Keratinocyte (primary cell): ENCODE measurements around the gene PADI1. TPM values are rescaled to one million over a fixed set of nuclear protein-coding genes. Genes with fewer than 3 reads are reported as not detected.

Experiments
- DNase-seq: peaks from one replicate; pipeline ENCODE4 v3.0.0-alpha.2; 2011; ENCODE audit warnings: low read depth, missing footprints, low spot score
- FAIRE-seq: peaks from 2 replicates; lab custom pipeline; 2011; peaks lifted over from hg19 to GRCh38; lab: Jason Lieb, UNC
- H2AFZ ChIP-seq: 2 replicates; pipeline ENCODE4 v1.6.0; 2012; ENCODE audit warnings: low read length, control low read depth, inconsistent platforms; ENCODE audit not compliant: control insufficient read depth
- H3K27ac ChIP-seq: 2 replicates; pipeline ENCODE4 v1.5.1; 2011; ENCODE audit warnings: low read length; ENCODE audit not compliant: control insufficient read depth, insufficient read depth
- H3K27me3 ChIP-seq: 3 replicates; pipeline ENCODE4 v1.6.0; 2011; ENCODE audit warnings: low read length; ENCODE audit not compliant: control insufficient read depth, insufficient read depth; ENCODE audit errors: extremely low read depth
- H3K36me3 ChIP-seq, 2 experiments: 2 replicates in 1 of 2; 3 replicates in 1 of 2; pipeline ENCODE4 v1.5.1; 2011; ENCODE audit warnings: low read length in 2 of 2, mild to moderate bottlenecking in 1 of 2; ENCODE audit not compliant: control insufficient read depth in 2 of 2, insufficient read depth in 2 of 2; ENCODE audit errors: extremely low read depth in 1 of 2
- H3K4me1 ChIP-seq: 3 replicates; pipeline ENCODE4 v1.5.1; 2011; ENCODE audit warnings: low read length; ENCODE audit not compliant: control insufficient read depth, insufficient read depth; ENCODE audit errors: extremely low read depth
- H3K4me2 ChIP-seq: 3 replicates; pipeline ENCODE4 v1.6.0; 2011; ENCODE audit warnings: low read depth, low read length; ENCODE audit not compliant: control insufficient read depth, insufficient read depth; ENCODE audit errors: extremely low read depth
- H3K4me3 ChIP-seq, 3 experiments: fragments of 200-600 bp in 1 of 3; sonication (generic) in 1 of 3; 2 replicates in 2 of 3; 3 replicates in 1 of 3; pipeline ENCODE4 v1.5.1; 2011 to 2016; ENCODE audit warnings: low read length in 3 of 3, mild to moderate bottlenecking in 3 of 3, control low read depth in 2 of 3, inconsistent platforms in 1 of 3, low read depth in 1 of 3, mixed read lengths in 1 of 3, mixed run types in 1 of 3, moderate library complexity in 1 of 3; ENCODE audit not compliant: control insufficient read depth in 2 of 3, insufficient read depth in 2 of 3; ENCODE audit errors: extremely low read depth in 1 of 3
- H3K79me2 ChIP-seq: 2 replicates; pipeline ENCODE4 v1.6.0; 2012; ENCODE audit warnings: low read length; ENCODE audit not compliant: control insufficient read depth, insufficient read depth
- H3K9ac ChIP-seq: 3 replicates; pipeline ENCODE4 v1.6.0; 2011; ENCODE audit warnings: low read length; ENCODE audit not compliant: control insufficient read depth, insufficient read depth; ENCODE audit errors: extremely low read depth
- H3K9me1 ChIP-seq: 3 replicates; pipeline ENCODE4 v1.6.0; 2011; ENCODE audit warnings: low read length; ENCODE audit not compliant: control insufficient read depth, insufficient read depth; ENCODE audit errors: extremely low read depth
- H3K9me3 ChIP-seq: 2 replicates; pipeline ENCODE4 v1.5.1; 2012; ENCODE audit warnings: low read depth, low read length; ENCODE audit not compliant: control insufficient read depth
- H4K20me1 ChIP-seq: 3 replicates; pipeline ENCODE4 v1.6.0; 2011; ENCODE audit warnings: low read length; ENCODE audit not compliant: control insufficient read depth, insufficient read depth; ENCODE audit errors: extremely low read depth
- CTCF ChIP-seq, 3 experiments: IDR thresholded peaks in 1 of 3; conservative IDR thresholded peaks in 1 of 3; optimal IDR thresholded peaks in 1 of 3; 2 replicates in 2 of 3; 3 replicates in 1 of 3; pipeline versions ENCODE3 to v1.5.1; 2011; ENCODE audit warnings: low read length in 3 of 3, mild to moderate bottlenecking in 3 of 3, moderate library complexity in 2 of 3, control low read depth in 1 of 3, inconsistent platforms in 1 of 3; ENCODE audit not compliant: insufficient read depth in 2 of 3; ENCODE audit errors: extremely low read depth in 1 of 3
- EZH2 ChIP-seq: IDR thresholded peaks from one replicate; pipeline ENCODE4 v1.6.1; 2012; ENCODE audit warnings: inconsistent platforms, mild to moderate bottlenecking, low read length, moderate library complexity
- dilution Hi-C: fragments of 300-500 bp; cut with MboI; formaldehyde crosslinking; loops from one replicate; pipeline ENCODE4 v1.7.0; 2020; ENCODE audit warnings: low sequenced_read_pairs; ENCODE audit not compliant: extremely low pct_ligation_motif_present
- polyA plus RNA-seq, 5 experiments: library from polyadenylated mRNA; depleted of rRNA in 3 of 5; stranded (reverse) in 3 of 5; stranded (forward) in 1 of 5; unstranded in 1 of 5; fragments of >200 nt; gene quantifications; 1 replicate in 1 of 5; 2 replicates in 3 of 5; 3 replicates in 1 of 5; pipeline versions ENCODE4 v1.2.1 to v1.2.3, GENCODE V29; 2011 to 2012; ENCODE audit warnings: missing spikeins in 2 of 5, low read depth in 1 of 5, low replicate concordance in 1 of 5

PADI1 gene
- polyA plus RNA-seq, 1 donor (not counting 4 experiments of a cell fraction or from before 2014, with no cell fraction given): 0.96 TPM

- H3K9me1 ChIP-seq: no peaks in the 10 kb centered on the region
- peaks cover 7% of the 10 kb centered on the region for H3K9me3 ChIP-seq
- peaks cover 33% of the 10 kb centered on the region for H3K4me1 ChIP-seq
- no peaks in the 10 kb centered on the region for H3K27me3 ChIP-seq
- H3K9ac ChIP-seq: no peak overlapping the region
- H3K4me2 ChIP-seq: no peak overlapping the region
- TF ChIP-seq CTCF (optimal IDR thresholded peaks at IDR 0.05 in 1 of 3, IDR thresholded peaks at IDR 0.05 in 1 of 3, conservative IDR thresholded peaks at IDR 0.05 in 1 of 3; ENCODE audit: extremely low read depth in 1 of 3, insufficient read depth in 2 of 3, low read length in 3 of 3) (no peak), EZH2 (no peak)
- FAIRE-seq (no peak), DNase-seq (no peak)
- H2AFZ ChIP-seq: no peak overlapping the region
- dilution Hi-C loops: no loop called here
- H3K4me3 ChIP-seq: no peak overlapping the region
- no peaks in the 10 kb centered on the region for H3K79me2 ChIP-seq
- H3K36me3 ChIP-seq: no peaks in the 10 kb centered on the region
- H3K27ac ChIP-seq: no peak overlapping the region
- no peaks in the 10 kb centered on the region for H4K20me1 ChIP-seq
Measured at GRCh38 chr1:17184822-17185484, 20.0 kb upstream of the PADI1 start.

- H3K4me1 ChIP-seq: peaks cover 38% of the 10 kb centered on the region
- no peak overlapping the region for H3K4me2 ChIP-seq
- peaks cover 7% of the 10 kb centered on the region for H3K9me3 ChIP-seq
- no peak for TF ChIP-seq CTCF (optimal IDR thresholded peaks at IDR 0.05 in 1 of 3, IDR thresholded peaks at IDR 0.05 in 1 of 3, conservative IDR thresholded peaks at IDR 0.05 in 1 of 3; ENCODE audit: extremely low read depth in 1 of 3, insufficient read depth in 2 of 3, low read length in 3 of 3)
- no peak for TF ChIP-seq EZH2
- no peaks in the 10 kb centered on the region for H3K9me1 ChIP-seq
- no peaks in the 10 kb centered on the region for H4K20me1 ChIP-seq
- no peak for DNase-seq
- no peak for FAIRE-seq
- no peak overlapping the region for H3K9ac ChIP-seq
- H2AFZ ChIP-seq: no peak overlapping the region
- dilution Hi-C loops: no loop called here
- no peak overlapping the region for H3K27ac ChIP-seq
- H3K4me3 ChIP-seq: no peak overlapping the region
- no peaks in the 10 kb centered on the region for H3K27me3 ChIP-seq
- no peaks in the 10 kb centered on the region for H3K36me3 ChIP-seq
- no peaks in the 10 kb centered on the region for H3K79me2 ChIP-seq
Measured at GRCh38 chr1:17185485-17185860, 19.5 kb upstream of the PADI1 start.
